Activated CD4-positive, alpha-beta T cell treated with anti-CD3 and anti-CD28 coated beads for 1 hour (primary cell): ENCODE results near the gene ANO6.
"Not testable (repeated sequence)": the region's sequence is repeated elsewhere in the genome, so short reads cannot be mapped to it uniquely, and the experiment has no call there.

ENCODE experiments used
- DNase-seq: peaks from one replicate; pipeline ENCODE4 v3.0.0-alpha.2; 2020

The ANO6 gene

DNA sequence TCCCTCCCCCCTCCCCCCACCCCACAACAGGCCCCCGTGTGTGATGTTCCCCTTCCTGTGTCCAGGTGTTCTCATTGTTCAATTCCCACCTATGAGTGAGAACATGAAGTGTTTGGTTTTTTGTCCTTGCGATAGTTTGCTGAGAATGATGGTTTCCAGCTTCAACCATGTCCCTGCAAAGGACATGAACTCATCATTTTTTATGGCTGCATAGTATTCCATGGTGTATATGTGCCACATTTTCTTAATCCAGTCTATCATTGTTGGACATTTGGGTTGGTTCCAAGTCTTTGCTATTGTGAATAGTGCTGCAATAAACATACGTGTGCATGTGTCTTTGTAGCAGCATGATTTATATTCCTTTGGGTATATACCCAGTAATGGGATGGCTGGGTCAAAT, 101.4 kb downstream of the ANO6 start:
- not testable (repeated sequence) for DNase-seq

GRCh38 chr12:45322810-45323209, 106.9 kb downstream of the ANO6 start:
- DNase-seq = no peak

DNA sequence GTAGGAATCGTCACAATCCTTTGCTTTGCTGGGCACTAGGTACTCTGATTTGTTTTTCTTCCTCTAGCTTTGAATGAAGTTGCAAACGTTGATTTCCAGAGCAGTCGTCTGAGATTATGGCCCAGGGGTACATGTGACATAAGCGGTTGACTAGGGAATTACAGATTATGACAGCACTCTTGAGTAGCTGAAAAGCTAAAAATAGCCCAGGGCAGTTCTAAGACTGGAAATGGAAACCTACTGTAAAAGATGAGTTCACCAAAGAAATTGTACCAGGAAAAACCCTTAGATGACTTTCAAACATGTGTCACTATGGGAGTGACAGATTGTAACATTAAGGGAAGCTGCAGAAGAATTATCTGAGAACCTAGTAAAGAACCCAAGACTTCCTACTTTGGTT, 108.5 kb downstream of the ANO6 start:
- DNase-seq = no peak

DNA sequence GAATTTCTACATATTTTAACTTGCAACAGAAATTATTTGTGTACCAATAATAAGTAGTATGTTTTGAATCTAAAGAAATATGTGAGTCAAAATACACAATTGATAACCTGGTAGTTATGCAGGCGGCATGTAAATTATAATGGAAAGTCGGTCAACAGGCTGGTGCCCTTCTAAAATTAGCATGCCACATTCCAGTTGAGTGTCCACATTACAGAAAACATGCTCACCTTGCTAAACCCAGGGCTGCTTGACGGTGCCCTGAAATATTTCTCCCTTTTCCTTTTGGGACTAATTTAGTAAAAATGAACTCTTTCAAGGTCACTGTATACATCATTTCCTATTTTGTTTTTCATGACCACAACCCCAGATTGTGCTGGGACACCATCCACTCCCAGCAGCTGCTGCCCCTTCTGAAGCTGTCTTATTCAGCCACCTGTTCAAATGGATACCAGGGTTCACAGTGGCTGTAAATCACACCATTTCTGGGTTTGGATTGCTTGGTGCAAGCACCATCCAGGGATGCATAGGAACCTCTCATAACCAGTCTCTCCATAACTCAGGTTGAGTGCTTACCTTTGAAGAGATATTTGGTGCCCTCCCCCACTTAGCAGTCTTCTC, 110.6 kb downstream of the ANO6 start:
- DNase-seq = no peak

GRCh38 chr12:45327823-45328383, 112.0 kb downstream of the ANO6 start:
- DNase-seq = no peak

GRCh38 chr12:45329238-45329637, 113.3 kb downstream of the ANO6 start:
- no peak for DNase-seq

- no peak for DNase-seq
Observed at GRCh38 chr12:45329702-45330101, 113.8 kb downstream of the ANO6 start.

DNA sequence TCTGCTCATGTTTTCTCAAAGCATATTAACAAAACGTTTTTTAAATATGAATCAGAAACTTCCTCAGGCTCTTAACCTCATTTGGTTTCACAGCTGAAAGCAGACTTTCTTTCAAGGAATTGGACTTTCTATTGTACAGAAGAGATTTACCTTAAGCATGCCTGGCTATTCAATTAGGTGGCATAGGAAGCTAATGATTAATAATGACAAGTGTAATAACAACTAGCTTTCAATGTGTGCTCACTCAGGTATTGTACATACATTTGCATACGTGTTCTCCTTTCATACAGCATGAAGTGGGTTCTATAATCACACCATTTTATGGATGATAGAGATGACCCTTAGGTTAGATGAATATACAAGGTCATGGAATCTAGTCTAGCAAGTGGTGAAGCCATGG, 115.7 kb downstream of the ANO6 start:
- DNase-seq = no peak

DNA sequence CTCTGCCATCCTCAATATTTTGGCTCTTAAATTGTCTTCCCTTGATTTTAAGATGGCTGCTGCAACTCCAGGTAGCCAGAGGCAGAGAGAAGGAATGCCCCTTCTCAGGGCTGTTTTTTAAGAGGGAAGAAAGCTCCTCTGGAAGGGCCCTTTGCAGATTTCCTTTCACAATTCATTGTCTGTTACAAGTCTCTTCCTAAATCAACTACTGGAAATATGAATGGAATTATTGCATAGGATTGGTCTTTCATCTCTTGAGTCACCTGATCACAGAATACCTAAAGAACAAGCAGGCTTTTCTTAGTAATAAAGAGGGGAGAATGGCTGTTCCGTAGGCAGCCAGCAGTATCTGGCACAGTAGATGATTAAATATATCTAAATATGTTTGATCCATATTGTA, 118.5 kb downstream of the ANO6 start:
- no peak for DNase-seq

GRCh38 chr12:45336331-45336730, 120.4 kb downstream of the ANO6 start:
- no peak for DNase-seq

GRCh38 chr12:45336762-45337596, 121.1 kb downstream of the ANO6 start:
- no peak for DNase-seq

DNA sequence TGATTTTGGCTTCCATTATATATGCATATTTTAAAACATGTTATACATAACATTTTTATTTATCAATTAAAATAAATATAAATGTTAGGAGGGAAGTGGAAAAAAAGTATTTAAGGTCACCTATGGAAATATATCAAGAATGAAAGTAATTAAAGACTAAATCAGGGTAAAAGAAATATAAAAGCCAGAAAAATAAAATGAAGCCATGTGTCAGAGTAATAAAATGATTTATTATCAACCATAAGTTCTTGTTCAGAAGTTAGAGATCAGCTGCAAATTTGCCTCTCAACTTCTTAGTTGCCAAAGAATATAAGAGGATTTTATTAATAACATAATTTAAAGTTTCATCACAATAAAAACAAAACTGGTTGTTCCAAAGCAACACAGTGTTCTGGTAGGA, 121.9 kb downstream of the ANO6 start:
- no peak for DNase-seq

GRCh38 chr12:45338272-45338671, 122.4 kb downstream of the ANO6 start:
- DNase-seq = no peak

DNA sequence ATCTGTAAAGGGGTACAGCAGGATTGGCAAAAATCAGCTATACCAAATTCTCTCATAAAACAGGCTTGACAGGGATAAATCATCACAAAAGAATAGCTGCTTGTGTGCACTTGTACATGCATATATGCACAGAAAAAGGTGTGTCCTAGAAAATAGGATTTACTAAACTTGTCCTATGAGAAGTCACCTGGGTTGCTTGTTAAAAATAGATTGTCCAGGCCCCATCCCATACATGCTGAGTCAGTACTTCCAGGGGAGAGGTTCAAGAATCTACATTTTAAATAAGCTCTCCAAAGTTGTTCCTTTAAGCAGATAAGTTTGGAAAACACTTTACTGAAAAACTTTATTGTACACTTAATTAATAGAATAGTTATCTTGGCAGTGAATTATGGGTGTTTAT, 123.1 kb downstream of the ANO6 start:
- no peak for DNase-seq

GRCh38 chr12:45342171-45342570, 126.3 kb downstream of the ANO6 start:
- DNase-seq = no peak

DNA sequence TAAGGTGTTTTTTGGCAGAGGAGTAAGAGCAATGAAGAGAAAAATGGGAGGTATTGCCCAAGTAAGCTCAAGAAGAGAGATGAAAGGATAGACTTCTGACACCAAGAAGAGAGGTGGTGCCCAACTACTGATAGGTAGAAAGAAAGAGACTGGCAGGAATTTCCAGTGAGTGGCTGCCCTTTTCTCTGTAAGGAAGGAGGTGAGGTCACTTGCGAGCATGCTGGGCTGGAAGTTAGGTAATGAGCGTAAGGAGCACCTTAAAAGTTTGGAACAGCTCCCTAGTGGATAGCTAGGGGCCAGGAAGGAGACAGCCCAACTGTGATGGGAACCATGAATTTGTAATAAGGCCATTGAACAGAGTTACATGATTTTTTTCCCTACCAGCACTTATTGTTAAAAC, 127.0 kb downstream of the ANO6 start:
- DNase-seq = no peak

- no peak for DNase-seq
Observed at GRCh38 chr12:45343269-45344051, 127.6 kb downstream of the ANO6 start.

GRCh38 chr12:45348311-45348710, 132.4 kb downstream of the ANO6 start:
- DNase-seq = no peak

DNA sequence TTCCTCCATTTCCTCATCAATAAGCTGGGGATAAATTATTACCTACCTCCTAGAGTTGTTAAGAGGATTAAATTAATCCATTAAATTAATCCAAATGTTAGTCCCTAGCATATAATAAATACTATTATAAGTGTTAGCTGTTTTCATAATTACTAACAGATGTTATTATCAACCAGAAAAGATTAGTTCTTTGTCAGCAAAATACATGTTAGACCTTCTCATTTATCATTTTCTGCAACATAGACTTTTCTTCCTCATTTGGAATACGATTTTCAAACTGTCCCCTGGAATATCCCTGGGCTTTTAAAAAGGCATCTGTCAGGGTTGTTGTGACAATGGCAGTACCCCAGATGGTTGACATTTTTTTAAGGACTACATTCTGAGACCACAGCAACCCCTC, 133.1 kb downstream of the ANO6 start:
- DNase-seq = no peak

- no peak for DNase-seq
Observed at GRCh38 chr12:45349916-45350315, 134.0 kb downstream of the ANO6 start.

GRCh38 chr12:45350861-45351260, 135.0 kb downstream of the ANO6 start:
- DNase-seq = no peak

DNA sequence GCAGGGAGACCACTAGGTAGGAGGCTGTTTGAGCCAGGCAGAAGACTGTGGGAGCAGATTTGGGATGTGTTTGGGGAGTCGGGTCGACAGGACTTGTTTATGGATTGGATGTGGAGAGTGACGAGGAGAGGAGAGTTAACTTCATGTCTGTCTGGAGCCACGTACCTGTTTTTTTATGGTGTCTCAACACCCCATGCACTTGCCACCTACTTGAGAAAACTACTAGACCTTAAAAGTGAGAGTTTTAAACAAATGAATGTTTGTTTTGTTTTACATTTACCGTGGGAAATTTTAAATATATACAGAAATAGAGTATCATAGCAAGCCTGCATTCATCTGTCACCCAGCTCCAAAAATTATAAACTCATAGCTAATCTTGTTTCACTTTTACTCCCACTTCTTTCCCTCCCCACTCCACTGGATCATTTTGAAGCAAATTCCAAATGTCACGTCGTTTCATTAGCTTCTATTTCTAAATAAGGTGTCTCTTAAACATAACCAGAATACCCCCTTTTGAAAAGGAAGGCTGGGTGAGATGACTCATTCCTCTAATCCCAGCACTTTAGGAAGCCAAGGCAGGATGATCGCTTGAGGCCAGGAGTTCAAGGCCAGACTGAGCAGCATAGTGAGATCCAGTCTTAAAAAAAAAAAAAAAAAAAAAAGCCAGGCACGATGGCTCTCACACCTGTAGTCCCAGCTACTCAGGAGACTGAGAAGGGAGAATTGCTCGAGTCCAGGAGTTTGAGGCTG, 136.2 kb downstream of the ANO6 start:
- DNase-seq = no peak

DNA sequence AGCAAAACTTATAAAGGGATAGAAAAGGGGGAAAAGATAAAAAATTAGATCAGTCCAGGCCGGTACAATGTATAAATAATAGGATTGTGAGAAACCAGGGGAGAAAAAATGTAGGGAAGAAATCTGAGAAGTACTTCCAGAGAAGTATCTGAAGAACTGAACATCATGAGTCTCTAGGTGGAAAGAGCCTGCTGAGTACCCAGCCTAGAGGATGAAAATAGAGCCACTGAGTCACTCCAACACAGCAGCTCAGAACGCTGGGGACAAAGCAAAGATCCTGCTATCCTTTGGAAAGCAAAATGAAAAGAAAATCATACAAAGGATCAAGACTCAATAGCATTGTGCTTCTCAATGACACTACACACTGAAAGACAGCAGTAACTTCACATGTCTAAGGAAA, 138.0 kb downstream of the ANO6 start:
- DNase-seq = no peak
